ENCODE results near the gene SLC7A4.
A peak's percentile ranks its signal among the peaks of the same experiment; 100 is the strongest.
"Not testable (repeated sequence)": the region's sequence is repeated elsewhere in the genome, so short reads cannot be mapped to it uniquely, and the experiment has no call there.

Gene SLC7A4

GRCh38 chr22:21041937-21042336 lies 9.6 kb upstream of the SLC7A4 start:
- no peak for DNase-seq (ENCODE audit: low spot score)

- DNase-seq (ENCODE audit: low spot score), result not testable (repeated sequence)
These were observed 6.8 kb upstream of the SLC7A4 start for GRCh38 chr22:21039158-21039557.

GRCh38 chr22:21038405-21038804 lies 6.0 kb upstream of the SLC7A4 start:
- no peak for DNase-seq (ENCODE audit: low spot score)

- DNase-seq (ENCODE audit: low spot score), result no peak
These were observed 2.6 kb upstream of the SLC7A4 start for GRCh38 chr22:21034989-21035388.

GRCh38 chr22:21033895-21034294 lies 1.5 kb upstream of the SLC7A4 start:
- DNase-seq (ENCODE audit: low spot score), result no peak

- DNase-seq (ENCODE audit: low spot score), result no peak
These were observed 717 bp upstream of the SLC7A4 start for GRCh38 chr22:21032868-21033688.

- DNase-seq (ENCODE audit: low spot score), result no peak
These were observed 770 bp downstream of the SLC7A4 start for GRCh38 chr22:21031545-21032036.

- DNase-seq (ENCODE audit: low spot score), result peak; percentile 58
These were observed 1.5 kb downstream of the SLC7A4 start for GRCh38 chr22:21030621-21031544.

GRCh38 chr22:21030032-21030431 lies 2.3 kb downstream of the SLC7A4 start:
- no peak for DNase-seq (ENCODE audit: low spot score)

GRCh38 chr22:21029486-21030025 lies 2.8 kb downstream of the SLC7A4 start:
- DNase-seq (ENCODE audit: low spot score), result no peak

GRCh38 chr22:21028277-21029251 lies 3.8 kb downstream of the SLC7A4 start:
- DNase-seq (ENCODE audit: low spot score), result no peak

- DNase-seq (ENCODE audit: low spot score), result no peak
These were observed 5.3 kb downstream of the SLC7A4 start for GRCh38 chr22:21026783-21027692.

- no peak for DNase-seq (ENCODE audit: low spot score)
These were observed 6.3 kb downstream of the SLC7A4 start for GRCh38 chr22:21025763-21026755.

- DNase-seq (ENCODE audit: low spot score), result no peak
These were observed 7.1 kb downstream of the SLC7A4 start for GRCh38 chr22:21025266-21025665.

- no peak for DNase-seq (ENCODE audit: low spot score)
These were observed 9.3 kb downstream of the SLC7A4 start for GRCh38 chr22:21022955-21023614.

GRCh38 chr22:21022507-21022906 lies 9.9 kb downstream of the SLC7A4 start:
- DNase-seq (ENCODE audit: low spot score), result no peak

GRCh38 chr22:21020802-21021429 lies 11.4 kb downstream of the SLC7A4 start:
- no peak for DNase-seq (ENCODE audit: low spot score)

- DNase-seq (ENCODE audit: low spot score), result no peak
These were observed 14.0 kb downstream of the SLC7A4 start for GRCh38 chr22:21018314-21018713.

Data from cerebellar cortex (tissue), 1 donor.